ENCODE results near the gene CDC42BPA. TPM values are rescaled to one million over a fixed set of nuclear protein-coding genes. Genes with fewer than 3 reads are reported as not detected.

The CDC42BPA gene
- total and polyA plus RNA-seq, 2 donors (not counting 3 experiments of a cell fraction or from before 2014, with no cell fraction given) = 26.1 to 92.6 TPM

GRCh38 chr1:227082999-227083746, 235.1 kb downstream of the CDC42BPA start:
- TF ChIP-seq CTCF (IDR thresholded peaks at IDR 0.05; ENCODE audit: extremely low read depth in 1 of 2, insufficient read depth in 1 of 2, low read depth in 1 of 2, low read length in 2 of 2) (no peak), MYC (IDR thresholded peaks at IDR 0.05; ENCODE audit: low read depth, low read length) (no peak), MAX (IDR thresholded peaks at IDR 0.05; ENCODE audit: insufficient read depth, insufficient read length) (no peak), GATA2 (IDR thresholded peaks at IDR 0.05; ENCODE audit: insufficient read depth, insufficient read length, low read depth, low read length) (no peak), EZH2 (IDR thresholded peaks at IDR 0.05; ENCODE audit: borderline replicate concordance, low read depth, low read length, severe bottlenecking) (no peak), JUN (IDR thresholded peaks at IDR 0.05; ENCODE audit: borderline replicate concordance, insufficient read depth, insufficient read length, low read depth) (no peak), POLR2AphosphoS5 (IDR thresholded peaks at IDR 0.05; ENCODE audit: insufficient read depth, low read depth, low read length) (no peak), FOS (IDR thresholded peaks at IDR 0.05; ENCODE audit: borderline replicate concordance, insufficient read depth, low read length) (no peak), POLR2A (IDR thresholded peaks at IDR 0.05; ENCODE audit: low read depth, low read length) (no peak)
- Histone ChIP-seq H3K9me3 (replicated peaks; ENCODE audit: control insufficient read depth, insufficient read depth, low read length) (no peaks in the 10 kb centered on the region), H3K4me1 (ENCODE audit: control insufficient read depth, extremely low read depth, insufficient read depth, low read length) (no peaks in the 10 kb centered on the region), H3K27me3 (ENCODE audit: control insufficient read depth in 2 of 2, insufficient read depth in 2 of 2, low read length in 2 of 2) (no peaks in the 10 kb centered on the region), H3K4me3 (replicated peaks in 1 of 3; ENCODE audit: insufficient read depth in 1 of 3, low read depth in 1 of 3, low read length in 3 of 3) (no peak overlapping the region), H3K9me1 (replicated peaks; ENCODE audit: control insufficient read depth, extremely low read depth, insufficient read depth, low read length) (no peaks in the 10 kb centered on the region), H3K9ac (replicated peaks; ENCODE audit: extremely low read depth, insufficient read depth, low read length) (no peak overlapping the region), H3K36me3 (ENCODE audit: control insufficient read depth in 2 of 2, extremely low read depth in 1 of 2, insufficient read depth in 2 of 2, low read length in 2 of 2) (peaks cover 0 to 2% of the 10 kb centered on the region in 2 experiments), H3K79me2 (ENCODE audit: control insufficient read depth, insufficient read depth, low read length) (no peaks in the 10 kb centered on the region), H4K20me1 (replicated peaks; ENCODE audit: control insufficient read depth, extremely low read depth, insufficient read depth, low read length) (no peaks in the 10 kb centered on the region), H2AFZ (ENCODE audit: low read depth, low read length) (no peak overlapping the region), H3K4me2 (ENCODE audit: insufficient read depth, low read length) (no peak overlapping the region), H3K27ac (ENCODE audit: insufficient read depth, low read depth, low read length) (no peak overlapping the region)
- ChIA-PET CTCF (no interaction called here), POLR2A (no interaction called here)
- DNase-seq (ENCODE audit: low read depth, low spot score) (no peak), FAIRE-seq (no peak)
- BruUV-seq (replicated peaks) = no TSS peak
- dilution Hi-C loops (cut with MboI; ENCODE audit: extremely low pct_ligation_motif_present, low sequenced_read_pairs) (no loop called here), intact Hi-C loops (cut with micrococcal nuclease) (no loop called here)

Measured in endothelial cell of umbilical vein (primary cell).